PFSK-1 (cell line): ENCODE measurements around the gene HOMER3.

ENCODE experiments used
- FOXP2 ChIP-seq: optimal IDR thresholded peaks from 2 replicates; pipeline ENCODE3; 2011; ENCODE audit warnings: borderline replicate concordance, control low read depth, inconsistent platforms; ENCODE audit not compliant: insufficient read depth; ENCODE audit errors: extremely low read length, extremely low read depth
- POLR2AphosphoS5 ChIP-seq: IDR thresholded peaks from 2 replicates; pipeline ENCODE4 v1.6.1; 2012; ENCODE audit warnings: low read depth, mild to moderate bottlenecking, control low read depth, low read length, moderate library complexity
- REST ChIP-seq, 2 experiments: IDR thresholded peaks; 2 replicates each; pipeline versions ENCODE4 v1.6.1 to v1.8.0; 2011 to 2012; ENCODE audit warnings: low read depth in 2 of 2, low read length in 2 of 2, control low read depth in 1 of 2, inconsistent platforms in 1 of 2, mild to moderate bottlenecking in 1 of 2, moderate library complexity in 1 of 2; ENCODE audit not compliant: insufficient read depth in 1 of 2
- SIN3A ChIP-seq: IDR thresholded peaks from 2 replicates; pipeline ENCODE4 v1.6.1; 2012; ENCODE audit warnings: mild to moderate bottlenecking, low read length, moderate library complexity, borderline replicate concordance; ENCODE audit not compliant: insufficient read depth
- TAF1 ChIP-seq: IDR thresholded peaks from 2 replicates; pipeline ENCODE4 v1.6.1; 2012; ENCODE audit warnings: low read length, control low read depth, borderline replicate concordance; ENCODE audit not compliant: insufficient read depth

The HOMER3 gene

GRCh38 chr19:18982669-18983068 is 41.7 kb upstream of the HOMER3 start:
- TF ChIP-seq TAF1 = no peak
- no peak for TF ChIP-seq REST (IDR thresholded peaks at IDR 0.05; ENCODE audit: insufficient read depth in 1 of 2, low read depth in 2 of 2, low read length in 2 of 2)
- TF ChIP-seq FOXP2 = no peak
- TF ChIP-seq POLR2AphosphoS5 = no peak
- no peak for TF ChIP-seq SIN3A

- TF ChIP-seq POLR2AphosphoS5 (no peak), TAF1 (no peak), FOXP2 (no peak), REST (IDR thresholded peaks at IDR 0.05; ENCODE audit: insufficient read depth in 1 of 2, low read depth in 2 of 2, low read length in 2 of 2) (no peak), SIN3A (no peak)
Measured at GRCh38 chr19:18980432-18981020, 39.5 kb upstream of the HOMER3 start.

DNA sequence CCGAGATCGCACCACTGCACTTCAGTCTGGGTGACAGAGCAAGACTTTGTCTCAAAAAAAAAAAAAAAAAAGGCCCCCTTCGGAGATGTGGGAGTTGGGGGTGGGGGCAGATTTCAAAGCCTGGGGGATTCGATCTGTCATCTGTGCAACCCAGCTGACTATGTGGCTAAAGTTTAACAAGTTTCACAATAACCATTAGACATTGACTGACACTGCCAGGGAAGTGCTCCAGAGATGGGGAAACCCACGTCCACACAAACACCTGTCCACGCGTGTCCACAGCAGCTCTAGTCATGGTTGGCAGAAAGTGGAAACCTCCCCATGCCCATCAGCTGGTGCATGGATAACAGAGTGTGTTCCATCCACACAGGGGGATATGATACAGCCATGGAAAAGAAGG is 37.6 kb upstream of the HOMER3 start:
- TF ChIP-seq SIN3A (no peak), POLR2AphosphoS5 (no peak), REST (IDR thresholded peaks at IDR 0.05; ENCODE audit: insufficient read depth in 1 of 2, low read depth in 2 of 2, low read length in 2 of 2) (no peak), FOXP2 (no peak), TAF1 (no peak)

GRCh38 chr19:18975869-18976268 is 34.9 kb upstream of the HOMER3 start:
- TF ChIP-seq POLR2AphosphoS5 (no peak), TAF1 (no peak), FOXP2 (no peak), SIN3A (no peak), REST (IDR thresholded peaks at IDR 0.05; ENCODE audit: insufficient read depth in 1 of 2, low read depth in 2 of 2, low read length in 2 of 2) (no peak)

DNA sequence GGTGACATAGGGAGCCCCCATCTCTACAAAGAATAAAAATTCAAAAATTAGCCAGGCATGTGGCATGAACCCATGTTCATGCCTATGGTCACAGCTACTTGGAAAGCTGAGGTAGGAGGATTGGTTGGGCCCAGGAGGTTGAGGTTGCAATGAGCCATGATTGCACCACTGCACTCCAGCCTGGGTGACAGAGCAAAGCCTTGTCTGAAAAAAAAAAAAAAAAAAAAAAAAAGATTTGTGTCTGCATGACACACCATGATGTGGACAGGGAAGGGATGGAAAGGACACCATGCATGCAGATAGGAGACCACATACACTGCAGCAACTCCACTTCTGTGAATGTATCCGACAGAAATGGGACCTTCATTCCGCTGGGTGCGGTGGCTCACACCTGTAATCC is 34.0 kb upstream of the HOMER3 start:
- TF ChIP-seq TAF1 (no peak), FOXP2 (no peak), POLR2AphosphoS5 (no peak), SIN3A (no peak), REST (IDR thresholded peaks at IDR 0.05; ENCODE audit: insufficient read depth in 1 of 2, low read depth in 2 of 2, low read length in 2 of 2) (no peak)
